Loucy (cell line): ENCODE data around the gene PLBD1.

ENCODE experiments used
- H2AFZ ChIP-seq: fragments of 200-600 bp; sonication (generic); 2 replicates; pipeline ENCODE4 v1.6.0; 2016; ENCODE audit warnings: antibody characterized with exemption, mild to moderate bottlenecking, low read length, moderate library complexity
- H3F3A ChIP-seq: fragments of 200-600 bp; 2 replicates; pipeline ENCODE4 v1.6.0; 2016; ENCODE audit warnings: antibody characterized with exemption, low read depth, mild to moderate bottlenecking
- H3K27me3 ChIP-seq: fragments of 200-600 bp; sonication (generic); 2 replicates; pipeline ENCODE4 v1.6.1; 2014; ENCODE audit warnings: low read length, mild to moderate bottlenecking; ENCODE audit not compliant: insufficient read depth, poor library complexity, severe bottlenecking
- H3K36me3 ChIP-seq: fragments of 200-600 bp; sonication (generic); 2 replicates; pipeline ENCODE4 v1.6.1; 2016; ENCODE audit warnings: low read length; ENCODE audit not compliant: insufficient read depth
- H3K4me1 ChIP-seq: fragments of 200-600 bp; sonication (generic); 2 replicates; pipeline ENCODE4 v1.5.1; 2014; ENCODE audit warnings: low read length, mild to moderate bottlenecking; ENCODE audit not compliant: insufficient read depth, poor library complexity, severe bottlenecking
- H3K4me2 ChIP-seq: fragments of 200-600 bp; sonication (generic); 2 replicates; pipeline ENCODE4 v1.6.0; 2014; ENCODE audit warnings: antibody characterized with exemption, low read length, low read depth, mild to moderate bottlenecking; ENCODE audit not compliant: poor library complexity, severe bottlenecking
- H3K4me3 ChIP-seq: fragments of 200-600 bp; sonication (generic); 2 replicates; pipeline ENCODE4 v1.5.1; 2014; ENCODE audit warnings: low read length, mild to moderate bottlenecking, mixed read lengths; ENCODE audit not compliant: poor library complexity, severe bottlenecking
- H3K79me2 ChIP-seq: fragments of 200-600 bp; sonication (generic); 2 replicates; pipeline ENCODE4 v1.6.1; 2014; ENCODE audit warnings: low read length; ENCODE audit not compliant: insufficient read depth
- H3K9ac ChIP-seq: fragments of 200-600 bp; sonication (generic); 2 replicates; pipeline ENCODE4 v1.6.0; 2014; ENCODE audit warnings: mild to moderate bottlenecking, low read depth, low read length, moderate library complexity; ENCODE audit not compliant: poor library complexity, severe bottlenecking
- H3K9me2 ChIP-seq: fragments of 200-600 bp; sonication (generic); replicated peaks from 2 replicates; pipeline ENCODE4 v1.6.1; 2016; ENCODE audit warnings: low read depth, low read length, mixed read lengths
- H3K9me3 ChIP-seq: fragments of 200-600 bp; sonication (generic); 2 replicates; pipeline ENCODE4 v1.6.1; 2014; ENCODE audit warnings: mild to moderate bottlenecking, antibody characterized with exemption, low read length, low read depth; ENCODE audit not compliant: insufficient read depth
- H4K20me1 ChIP-seq: fragments of 200-600 bp; sonication (generic); 2 replicates; pipeline ENCODE4 v1.6.0; 2014; ENCODE audit warnings: antibody characterized with exemption, low read length, mild to moderate bottlenecking; ENCODE audit not compliant: insufficient read depth, poor library complexity, severe bottlenecking
- EZH2phosphoT487 ChIP-seq: fragments of 200-600 bp; IDR thresholded peaks from 2 replicates; pipeline ENCODE4 v1.6.1; 2018; ENCODE audit warnings: antibody characterized with exemption, mild to moderate bottlenecking, moderate library complexity, borderline replicate concordance
- TF ChIP-seq, protein P1 (sequence below): fragments of 200-600 bp; sonication (generic); conservative IDR thresholded peaks from 2 replicates; pipeline ENCODE4 v1.5.1; 2014; ENCODE audit warnings: mild to moderate bottlenecking, antibody characterized with exemption, low read length

The PLBD1 gene

DNA sequence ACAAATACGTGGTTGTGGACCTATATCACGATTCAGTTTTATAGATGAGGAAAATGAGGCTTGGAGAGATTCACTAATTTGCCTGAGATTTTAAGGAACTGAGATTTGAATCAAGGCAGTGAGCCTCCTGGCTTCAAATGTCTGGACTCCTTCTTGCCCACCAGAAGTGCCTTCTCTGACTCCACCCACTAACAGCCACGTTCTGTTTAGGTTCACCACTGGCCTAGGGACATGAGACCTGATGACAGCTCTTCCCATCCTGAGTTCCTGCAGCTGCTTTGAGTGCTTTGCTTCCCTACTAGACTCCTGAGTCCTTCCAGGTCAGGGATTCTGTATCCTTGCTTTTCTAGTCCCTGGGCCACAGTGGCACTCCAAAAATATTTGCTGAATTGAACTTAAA is 57.1 kb downstream of the PLBD1 start:
- Histone ChIP-seq H3K4me3 (no peak overlapping the region), H3K4me2 (no peak overlapping the region), H3F3A (no peaks in the 10 kb centered on the region), H3K27me3 (no peaks in the 10 kb centered on the region), H2AFZ (no peak overlapping the region), H3K79me2 (no peaks in the 10 kb centered on the region), H3K9ac (no peak overlapping the region), H3K9me3 (no peaks in the 10 kb centered on the region), H3K9me2 (no peaks in the 10 kb centered on the region), H4K20me1 (no peaks in the 10 kb centered on the region), H3K36me3 (no peaks in the 10 kb centered on the region), H3K4me1 (no peaks in the 10 kb centered on the region)
- TF ChIP-seq, protein P1, sequence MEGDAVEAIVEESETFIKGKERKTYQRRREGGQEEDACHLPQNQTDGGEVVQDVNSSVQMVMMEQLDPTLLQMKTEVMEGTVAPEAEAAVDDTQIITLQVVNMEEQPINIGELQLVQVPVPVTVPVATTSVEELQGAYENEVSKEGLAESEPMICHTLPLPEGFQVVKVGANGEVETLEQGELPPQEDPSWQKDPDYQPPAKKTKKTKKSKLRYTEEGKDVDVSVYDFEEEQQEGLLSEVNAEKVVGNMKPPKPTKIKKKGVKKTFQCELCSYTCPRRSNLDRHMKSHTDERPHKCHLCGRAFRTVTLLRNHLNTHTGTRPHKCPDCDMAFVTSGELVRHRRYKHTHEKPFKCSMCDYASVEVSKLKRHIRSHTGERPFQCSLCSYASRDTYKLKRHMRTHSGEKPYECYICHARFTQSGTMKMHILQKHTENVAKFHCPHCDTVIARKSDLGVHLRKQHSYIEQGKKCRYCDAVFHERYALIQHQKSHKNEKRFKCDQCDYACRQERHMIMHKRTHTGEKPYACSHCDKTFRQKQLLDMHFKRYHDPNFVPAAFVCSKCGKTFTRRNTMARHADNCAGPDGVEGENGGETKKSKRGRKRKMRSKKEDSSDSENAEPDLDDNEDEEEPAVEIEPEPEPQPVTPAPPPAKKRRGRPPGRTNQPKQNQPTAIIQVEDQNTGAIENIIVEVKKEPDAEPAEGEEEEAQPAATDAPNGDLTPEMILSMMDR = no peak
- TF ChIP-seq EZH2phosphoT487 = no peak

DNA sequence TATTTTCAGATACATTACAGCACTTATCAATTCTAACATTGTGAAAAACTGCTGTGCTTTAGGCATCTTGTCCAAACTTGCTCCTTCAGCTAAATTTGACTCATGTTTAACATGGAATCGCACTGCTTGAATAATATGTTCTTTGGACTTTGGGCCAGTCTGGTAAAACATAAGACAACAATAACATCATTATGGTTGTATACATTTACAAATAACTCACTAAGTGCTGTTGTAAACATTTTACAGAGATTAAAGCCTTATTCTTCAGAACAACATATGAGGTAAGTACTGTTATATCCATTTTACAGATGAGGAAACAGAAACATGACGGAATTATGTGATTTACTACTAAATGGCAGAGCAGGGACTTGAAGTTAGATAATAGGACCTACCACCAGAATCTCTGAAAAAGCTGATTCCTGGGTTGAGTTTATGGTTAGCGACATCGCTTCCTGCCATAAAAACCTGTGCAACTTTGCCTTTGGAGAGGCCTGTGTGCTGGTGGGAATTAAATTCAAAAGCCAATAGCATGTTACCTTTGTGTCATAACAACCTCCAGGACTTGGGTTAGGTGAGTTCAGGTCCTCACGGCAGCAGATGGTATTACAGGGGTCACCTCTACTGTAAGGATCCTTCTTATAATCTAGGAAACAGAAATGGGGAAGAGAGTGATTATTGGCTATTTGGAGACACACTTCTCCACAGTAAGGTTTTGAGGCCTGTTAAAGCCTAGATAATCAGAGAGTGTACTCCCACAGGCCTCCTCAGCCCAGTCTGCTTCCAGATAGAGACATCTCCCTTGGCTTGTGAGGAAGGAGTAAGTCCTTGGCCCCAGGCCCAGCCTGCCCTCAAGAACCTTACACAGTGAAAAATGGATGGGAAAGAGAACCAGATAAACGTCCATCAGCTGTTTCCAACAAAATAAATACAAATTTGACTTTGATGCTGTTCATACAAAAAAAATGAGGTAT is 61.8 kb downstream of the PLBD1 start:
- no peak overlapping the region for H3K9ac ChIP-seq
- TF ChIP-seq, protein P1 = no peak
- no peak for TF ChIP-seq EZH2phosphoT487

DNA sequence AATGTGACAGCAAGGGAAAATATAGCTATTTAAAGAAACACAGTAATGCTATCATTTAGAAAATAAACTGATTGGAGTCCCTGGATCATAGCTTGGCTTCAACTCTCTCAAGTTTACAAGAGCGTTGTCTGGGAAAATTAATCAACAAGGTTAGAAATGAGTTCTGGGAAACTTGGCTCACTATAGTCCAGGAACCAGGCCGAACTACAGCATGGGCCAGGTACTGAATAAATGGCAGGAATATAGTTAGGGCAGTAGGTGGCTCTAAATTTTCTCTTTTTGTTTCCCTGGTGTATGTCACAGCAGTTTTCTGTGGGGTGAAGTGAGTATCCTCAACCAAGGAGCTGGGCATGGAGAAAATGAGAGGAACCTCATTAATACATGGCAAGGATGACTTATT is 72.4 kb downstream of the PLBD1 start:
- Histone ChIP-seq H3K36me3 (peaks cover 77% of the 10 kb centered on the region), H3K4me3 (no peak overlapping the region), H4K20me1 (no peaks in the 10 kb centered on the region), H3K79me2 (no peaks in the 10 kb centered on the region), H3K9me3 (no peaks in the 10 kb centered on the region), H3F3A (no peaks in the 10 kb centered on the region), H3K9me2 (no peaks in the 10 kb centered on the region), H3K27me3 (no peaks in the 10 kb centered on the region), H3K9ac (no peak overlapping the region), H3K4me2 (no peak overlapping the region), H3K4me1 (no peaks in the 10 kb centered on the region), H2AFZ (no peak overlapping the region)
- TF ChIP-seq EZH2phosphoT487 = no peak
- TF ChIP-seq, protein P1 = no peak

More for the DNA sequence above, 61.8 kb downstream of the PLBD1 start:
- Histone ChIP-seq H3K4me2 (no peak overlapping the region), H3K9me2 (no peaks in the 10 kb centered on the region), H4K20me1 (no peaks in the 10 kb centered on the region), H3K9me3 (no peaks in the 10 kb centered on the region), H3K36me3 (peaks cover 5% of the 10 kb centered on the region; the same call in 1 of the 2 replicates), H3K27me3 (no peaks in the 10 kb centered on the region), H2AFZ (no peak overlapping the region), H3F3A (no peaks in the 10 kb centered on the region), H3K4me3 (no peak overlapping the region), H3K79me2 (no peaks in the 10 kb centered on the region), H3K4me1 (no peaks in the 10 kb centered on the region)
